Hematopoietic multipotent progenitor cell treated with erythropoietin and hydrocortisone succinate and interleukin-3 and kit ligand, for 17 days (in vitro differentiated cells): ENCODE results near the gene MUC2.

ENCODE experiments used
- DNase-seq: peaks from one replicate; pipeline ENCODE4 v3.0.0-alpha.2; 2015; ENCODE audit warnings: low spot score

The MUC2 gene

GRCh38 chr11:1121813-1122663 lies 47.4 kb downstream of the MUC2 start:
- DNase-seq = no peak

- DNase-seq = no peak
Measured at GRCh38 chr11:1122664-1123002, 48.0 kb downstream of the MUC2 start.

GRCh38 chr11:1123970-1124369 lies 49.3 kb downstream of the MUC2 start:
- DNase-seq = no peak
